Stimulated activated effector memory CD8-positive, alpha-beta T cell treated with anti-CD3 and anti-CD28 coated beads, Interleukin-12 subunit alpha, Interleukin-12 subunit beta, amount 100 ng/mL, for 72 hours (primary cell): ENCODE results near the gene SEM1.
"Not testable (repeated sequence)": the region's sequence is repeated elsewhere in the genome, so short reads cannot be mapped to it uniquely, and the experiment has no call there.

Source experiments
- ATAC-seq: fragments of 150-1000 bp; cut with Tn5 transposase; 2 replicates; pipeline ENCODE4 v1.10.0; 2021
- DNase-seq, 2 donors: peaks; one replicate each; pipeline ENCODE4 v3.0.0; 2021 to 2022; ENCODE audit warnings: low spot score in 2 of 2
- H3K27ac Mint-ChIP-seq: one replicate; pipeline ENCODE4 v1.8.0; 2022; ENCODE audit warnings: mild to moderate bottlenecking, mixed read lengths
- H3K36me3 Mint-ChIP-seq: one replicate; pipeline ENCODE4 v1.8.0; 2022; ENCODE audit warnings: mild to moderate bottlenecking, mixed read lengths
- H3K4me1 Mint-ChIP-seq: one replicate; pipeline ENCODE4 v1.8.0; 2022; ENCODE audit warnings: mixed read lengths
- H3K4me3 Mint-ChIP-seq: one replicate; pipeline ENCODE4 v1.8.0; 2022; ENCODE audit warnings: mild to moderate bottlenecking, mixed read lengths
- H3K9me3 Mint-ChIP-seq: one replicate; pipeline ENCODE4 v1.8.0; 2022; ENCODE audit warnings: mixed read lengths

SEM1 gene

GRCh38 chr7:96657347-96658021 lies 52.2 kb downstream of the SEM1 start:
- no peak overlapping the region for H3K27ac Mint-ChIP-seq

GRCh38 chr7:96655956-96656355 lies 53.7 kb downstream of the SEM1 start:
- no peak for ATAC-seq
- Mint-ChIP-seq H3K9me3 (no peaks in the 10 kb centered on the region), H3K27ac (no peak overlapping the region), H3K4me3 (no peak overlapping the region), H3K4me1 (no peaks in the 10 kb centered on the region), H3K36me3 (no peaks in the 10 kb centered on the region)
- no peak for DNase-seq

More at GRCh38 chr7:96657347-96658021, 52.2 kb downstream of the SEM1 start:
- no peaks in the 10 kb centered on the region for H3K4me1 Mint-ChIP-seq
- ATAC-seq (no peak), DNase-seq (no peak)
- H3K36me3 Mint-ChIP-seq = no peaks in the 10 kb centered on the region
- H3K4me3 Mint-ChIP-seq = no peak overlapping the region
- no peaks in the 10 kb centered on the region for H3K9me3 Mint-ChIP-seq

- Mint-ChIP-seq H3K36me3 (no peaks in the 10 kb centered on the region), H3K4me1 (no peaks in the 10 kb centered on the region), H3K9me3 (no peaks in the 10 kb centered on the region), H3K27ac (no peak overlapping the region), H3K4me3 (no peak overlapping the region)
- no peak for DNase-seq
- ATAC-seq = no peak
These were observed 54.9 kb downstream of the SEM1 start for GRCh38 chr7:96654630-96655188.

- DNase-seq (no peak), ATAC-seq (no peak)
- H3K4me1 Mint-ChIP-seq = no peaks in the 10 kb centered on the region
- H3K4me3 Mint-ChIP-seq = no peak overlapping the region
- no peak overlapping the region for H3K27ac Mint-ChIP-seq
- no peaks in the 10 kb centered on the region for H3K9me3 Mint-ChIP-seq
- H3K36me3 Mint-ChIP-seq = no peaks in the 10 kb centered on the region
These were observed 59.7 kb downstream of the SEM1 start for GRCh38 chr7:96649981-96650380.

GRCh38 chr7:96648784-96649183 lies 60.9 kb downstream of the SEM1 start:
- Mint-ChIP-seq H3K4me3 (no peak overlapping the region), H3K4me1 (no peaks in the 10 kb centered on the region), H3K9me3 (no peaks in the 10 kb centered on the region), H3K27ac (no peak overlapping the region), H3K36me3 (no peaks in the 10 kb centered on the region)
- DNase-seq (no peak), ATAC-seq (no peak)

- ATAC-seq = no peak
- Mint-ChIP-seq H3K27ac (no peak overlapping the region), H3K4me1 (no peaks in the 10 kb centered on the region), H3K4me3 (no peak overlapping the region), H3K9me3 (no peaks in the 10 kb centered on the region), H3K36me3 (no peaks in the 10 kb centered on the region)
- DNase-seq = no peak
These were observed 61.9 kb downstream of the SEM1 start for GRCh38 chr7:96647733-96648132.

GRCh38 chr7:96645084-96645483 lies 64.6 kb downstream of the SEM1 start:
- ATAC-seq (no peak), DNase-seq (no peak)
- H3K36me3 Mint-ChIP-seq = no peaks in the 10 kb centered on the region
- H3K4me3 Mint-ChIP-seq = no peak overlapping the region
- no peak overlapping the region for H3K27ac Mint-ChIP-seq
- H3K9me3 Mint-ChIP-seq = no peaks in the 10 kb centered on the region
- H3K4me1 Mint-ChIP-seq = no peaks in the 10 kb centered on the region

- not testable (repeated sequence) for H3K4me1 Mint-ChIP-seq, H3K4me3 Mint-ChIP-seq, ATAC-seq, H3K27ac Mint-ChIP-seq, H3K9me3 Mint-ChIP-seq, H3K36me3 Mint-ChIP-seq, DNase-seq
These were observed 66.2 kb downstream of the SEM1 start for GRCh38 chr7:96643436-96643835.

GRCh38 chr7:96640054-96640453 lies 69.6 kb downstream of the SEM1 start:
- Mint-ChIP-seq H3K9me3 (no peaks in the 10 kb centered on the region), H3K27ac (no peak overlapping the region), H3K4me3 (no peak overlapping the region), H3K4me1 (no peaks in the 10 kb centered on the region), H3K36me3 (no peaks in the 10 kb centered on the region)
- no peak for ATAC-seq
- DNase-seq = no peak
